Activated CD4-positive, alpha-beta T cell treated with anti-CD3 and anti-CD28 coated beads, Interleukin-2, amount 10 ng/mL, durations not matched to agents 7 days and 5 days (primary cell): ENCODE results near the gene CD38. TPM values are rescaled to one million over a fixed set of nuclear protein-coding genes. Genes with fewer than 3 reads are reported as not detected.
"Not testable (repeated sequence)": the region's sequence is repeated elsewhere in the genome, so short reads cannot be mapped to it uniquely, and the experiment has no call there.

ENCODE experiments used
- CTCF ChIA-PET: fragments of 350-600 bp; sonication (Branson Sonifier 250); formaldehyde crosslinking; loops from one replicate; lab custom pipeline; 2021; ENCODE audit warnings: antibody characterized with exemption; lab: Charles Lee
- POLR2A ChIA-PET: fragments of 350-600 bp; sonication (Branson Sonifier 250); formaldehyde crosslinking; loops from one replicate; lab custom pipeline; 2021; ENCODE audit warnings: antibody characterized with exemption; lab: Charles Lee
- DNase-seq: peaks from one replicate; pipeline ENCODE4 v3.0.0-alpha.2; 2020
- H3K27ac Mint-ChIP-seq: one replicate; pipeline ENCODE4 v1.8.0; 2021; ENCODE audit warnings: mild to moderate bottlenecking, moderate library complexity, mixed read lengths
- H3K27me3 Mint-ChIP-seq: one replicate; pipeline ENCODE4 v1.8.0; 2021; ENCODE audit warnings: mixed read lengths
- H3K36me3 Mint-ChIP-seq: one replicate; pipeline ENCODE4 v1.8.0; 2021; ENCODE audit warnings: low read depth, mixed read lengths
- H3K4me1 Mint-ChIP-seq: one replicate; pipeline ENCODE4 v1.8.0; 2021; ENCODE audit warnings: mixed read lengths
- H3K4me3 Mint-ChIP-seq: one replicate; pipeline ENCODE4 v1.8.0; 2021; ENCODE audit warnings: mild to moderate bottlenecking, moderate library complexity, mixed read lengths
- H3K9me3 Mint-ChIP-seq: one replicate; pipeline ENCODE4 v1.8.0; 2021; ENCODE audit warnings: mixed read lengths
- total RNA-seq, 2 experiments: library from RNA; stranded (reverse); gene quantifications; one replicate each; pipeline ENCODE4 v1.2.3, GENCODE V29; 2021

Gene CD38
- total RNA-seq, result 10 to 100 TPM; 87.4 to 95.3 TPM

DNA sequence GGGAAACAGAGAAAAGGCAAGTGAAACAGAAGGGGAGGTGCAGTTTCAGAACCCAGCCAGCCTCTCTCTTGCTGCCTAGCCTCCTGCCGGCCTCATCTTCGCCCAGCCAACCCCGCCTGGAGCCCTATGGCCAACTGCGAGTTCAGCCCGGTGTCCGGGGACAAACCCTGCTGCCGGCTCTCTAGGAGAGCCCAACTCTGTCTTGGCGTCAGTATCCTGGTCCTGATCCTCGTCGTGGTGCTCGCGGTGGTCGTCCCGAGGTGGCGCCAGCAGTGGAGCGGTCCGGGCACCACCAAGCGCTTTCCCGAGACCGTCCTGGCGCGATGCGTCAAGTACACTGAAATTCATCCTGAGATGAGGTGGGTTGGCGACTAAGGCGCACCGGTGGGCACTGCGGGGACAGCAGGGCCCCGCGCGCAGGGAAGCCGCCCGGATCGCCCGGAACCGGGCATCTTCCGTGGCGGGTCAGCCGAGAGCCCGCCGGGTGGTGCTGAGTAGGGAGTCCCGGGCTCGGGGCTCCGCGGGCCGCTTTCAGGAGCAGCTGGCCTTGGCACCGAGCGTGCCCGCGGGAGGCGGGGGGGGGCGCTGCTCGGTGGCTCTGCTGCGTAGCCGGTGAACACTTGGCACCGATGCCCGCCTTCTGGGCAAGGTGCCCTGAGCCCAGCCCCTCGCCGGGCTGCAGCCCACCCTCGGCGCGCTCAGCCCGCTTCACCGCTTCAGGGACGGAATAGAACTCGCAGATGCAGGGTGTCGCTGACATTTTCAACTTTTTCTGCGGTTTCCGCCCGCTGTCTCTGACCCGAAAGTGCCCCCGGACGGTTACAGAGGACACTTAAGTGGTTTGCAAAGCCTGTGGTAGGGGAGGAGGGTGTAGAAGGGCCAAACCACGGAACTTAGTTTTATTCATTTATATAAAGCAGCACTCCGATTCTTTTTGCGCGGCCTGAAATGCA, at the start of gene CD38:
CD38 (plus strand) TSS at position 40 of the 953 bp plus-strand sequence; CDS start at position 127, 87 bp downstream.
- H3K27ac Mint-ChIP-seq, result peak within 1 kb of the TSS; percentile 91
- peak; percentile 75 for DNase-seq
- H3K27me3 Mint-ChIP-seq, result peaks cover 16% of the 10 kb centered on the region
- H3K36me3 Mint-ChIP-seq, result peaks cover 64% of the 10 kb centered on the region
- peak within 1 kb of the TSS; percentile 85 for H3K4me3 Mint-ChIP-seq
- CTCF ChIA-PET, result interaction anchor here (1.0 to 2.0 kb wide), 4 partner anchors 18 to 46 kb away, joined by 3 to 5 read pairs (median 4); no protein-coding TSS in a partner anchor
- POLR2A ChIA-PET, result interaction anchor here (1.1 kb wide), 1 partner anchor 7 kb away, joined by 4 read pairs; no protein-coding TSS in a partner anchor
- peaks cover 6% of the 10 kb centered on the region for H3K9me3 Mint-ChIP-seq
- peaks cover 78% of the 10 kb centered on the region for H3K4me1 Mint-ChIP-seq

DNA sequence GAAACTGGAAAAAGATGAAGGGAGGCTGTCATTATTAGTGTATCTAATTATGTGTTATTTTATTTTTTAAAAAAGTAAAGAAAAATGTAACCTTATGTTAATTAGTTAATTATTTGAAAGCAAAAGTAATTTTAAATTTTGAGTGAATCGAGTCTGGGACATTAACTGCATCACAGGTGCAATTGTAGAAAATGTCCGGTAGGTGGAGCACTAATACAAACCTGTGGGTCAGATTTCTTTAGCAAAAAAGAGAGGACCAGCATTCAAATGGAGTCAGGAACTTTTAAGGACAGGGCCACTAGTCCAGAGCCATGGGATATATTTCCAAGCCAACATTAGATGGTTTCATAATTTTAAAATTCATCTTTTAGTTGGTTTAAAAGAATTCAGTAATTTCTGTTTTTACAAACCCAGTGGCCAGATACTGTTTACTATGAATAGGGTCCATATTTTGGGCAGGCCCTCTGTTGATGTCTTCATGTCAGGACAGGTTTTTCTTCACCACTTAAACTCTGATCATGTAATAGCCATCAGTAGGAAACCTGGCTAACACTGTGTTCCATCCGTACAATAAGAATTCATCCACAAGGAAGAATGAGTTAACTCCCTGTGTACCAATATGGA, 48.1 kb upstream of the CD38 start:
- CTCF ChIA-PET, result interaction anchor here (0.9 to 1.4 kb wide), 2 partner anchors 19 to 226 kb away, joined by 3 to 4 read pairs; no protein-coding TSS in a partner anchor
- peak; percentile 52 for DNase-seq
- POLR2A ChIA-PET, result no interaction called here

DNA sequence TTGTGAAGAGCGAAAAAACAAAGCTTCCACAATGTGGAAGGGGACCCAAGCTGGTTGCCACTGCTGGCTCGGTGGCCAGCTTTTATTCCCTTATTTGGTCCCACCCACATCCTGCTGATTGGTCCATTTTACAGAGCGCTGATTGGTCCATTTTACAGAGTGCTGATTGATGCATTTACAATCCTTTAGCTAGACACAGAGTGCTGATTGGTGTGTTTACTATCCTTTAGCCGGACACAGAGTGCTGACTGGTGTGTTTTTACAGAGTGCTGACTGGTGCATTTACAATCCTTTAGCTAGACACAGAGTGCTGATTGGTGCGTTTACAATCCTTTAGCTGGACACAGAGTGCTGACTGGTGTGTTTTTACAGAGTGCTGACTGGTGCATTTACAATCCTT, 45.1 kb upstream of the CD38 start:
- ChIA-PET POLR2A (interaction anchor here (0.6 kb wide), 1 partner anchor 53 kb away, joined by 4 read pairs; no protein-coding TSS in a partner anchor), CTCF (interaction anchor here (1.2 to 2.5 kb wide), 5 partner anchors 10 to 49 kb away, joined by 3 to 11 read pairs (median 4); partner anchors contain the start of gene CD38)
- not testable (repeated sequence) for H3K27ac Mint-ChIP-seq, H3K27me3 Mint-ChIP-seq, H3K4me3 Mint-ChIP-seq, DNase-seq
- Mint-ChIP-seq H3K36me3 (peaks cover 14% of the 10 kb centered on the region), H3K9me3 (peaks cover 18% of the 10 kb centered on the region), H3K4me1 (peaks cover 35% of the 10 kb centered on the region)

More for the DNA sequence above, 48.1 kb upstream of the CD38 start:
- peaks cover 10% of the 10 kb centered on the region for H3K36me3 Mint-ChIP-seq
- H3K27me3 Mint-ChIP-seq, result no peaks in the 10 kb centered on the region
- no peak overlapping the region for H3K27ac Mint-ChIP-seq
- H3K4me1 Mint-ChIP-seq, result peaks cover 25% of the 10 kb centered on the region
- H3K4me3 Mint-ChIP-seq, result no peak overlapping the region
- H3K9me3 Mint-ChIP-seq, result peaks cover 5% of the 10 kb centered on the region

DNA sequence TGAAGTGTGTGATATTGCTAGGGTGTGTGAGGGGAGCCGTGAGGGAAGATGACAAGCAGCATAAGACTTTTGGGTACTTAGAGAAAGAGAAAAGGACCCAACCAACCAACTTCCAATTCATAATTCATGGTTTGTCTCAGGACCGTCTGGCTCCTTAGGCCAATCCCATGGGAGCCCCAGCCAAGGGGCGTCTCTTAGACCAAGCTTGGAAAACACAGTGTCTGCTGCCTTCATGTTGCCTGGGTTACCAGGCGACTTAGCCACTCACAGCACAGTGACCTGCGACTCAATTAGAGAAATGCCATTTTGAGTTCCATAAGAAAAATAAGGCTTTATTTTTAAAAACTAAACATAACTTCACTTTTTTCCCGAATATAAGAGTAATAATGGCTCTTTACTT, 42.6 kb upstream of the CD38 start:
- POLR2A ChIA-PET, result no interaction called here
- no peak for DNase-seq
- no peak overlapping the region for H3K4me3 Mint-ChIP-seq
- H3K36me3 Mint-ChIP-seq, result peaks cover 18% of the 10 kb centered on the region
- H3K4me1 Mint-ChIP-seq, result peaks cover 34% of the 10 kb centered on the region
- peaks cover 23% of the 10 kb centered on the region for H3K9me3 Mint-ChIP-seq
- CTCF ChIA-PET, result no interaction called here
- no peak overlapping the region for H3K27ac Mint-ChIP-seq
- H3K27me3 Mint-ChIP-seq, result no peaks in the 10 kb centered on the region

DNA sequence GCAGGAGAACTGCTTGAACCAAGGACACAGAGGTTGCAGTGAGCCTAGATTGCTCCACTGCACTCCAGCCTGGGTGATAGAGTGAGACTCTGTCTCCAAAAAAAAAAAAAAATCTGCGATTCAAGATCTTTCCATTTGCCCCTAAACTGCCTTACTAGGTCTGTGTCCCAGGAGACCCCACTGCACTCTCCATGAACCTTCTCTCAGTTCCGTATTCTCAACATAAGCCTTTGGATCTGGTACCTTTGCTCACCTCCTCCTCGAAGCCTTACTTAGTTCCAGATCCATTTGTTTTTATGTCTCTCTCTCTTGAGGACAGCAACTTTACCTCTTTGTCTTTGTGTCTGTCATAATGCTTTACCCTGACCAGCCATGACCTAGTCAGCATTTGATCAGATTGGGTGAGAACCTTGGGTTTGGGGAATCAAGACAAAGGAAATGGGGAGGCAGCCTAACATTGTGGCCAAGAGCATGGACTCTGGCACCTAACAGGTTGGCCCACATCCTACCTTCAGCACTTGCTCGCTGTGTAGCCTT, 41.5 kb upstream of the CD38 start:
- DNase-seq, result no peak
- no peak overlapping the region for H3K4me3 Mint-ChIP-seq
- H3K36me3 Mint-ChIP-seq, result peaks cover 21% of the 10 kb centered on the region
- H3K27me3 Mint-ChIP-seq, result no peaks in the 10 kb centered on the region
- ChIA-PET POLR2A (no interaction called here), CTCF (interaction anchor here (1.1 to 5.0 kb wide), 5 partner anchors 13 to 220 kb away, joined by 3 to 24 read pairs (median 7); no protein-coding TSS in a partner anchor)
- peak overlapping the region; percentile 55 for H3K27ac Mint-ChIP-seq
- H3K9me3 Mint-ChIP-seq, result peaks cover 29% of the 10 kb centered on the region
- peaks cover 27% of the 10 kb centered on the region for H3K4me1 Mint-ChIP-seq

DNA sequence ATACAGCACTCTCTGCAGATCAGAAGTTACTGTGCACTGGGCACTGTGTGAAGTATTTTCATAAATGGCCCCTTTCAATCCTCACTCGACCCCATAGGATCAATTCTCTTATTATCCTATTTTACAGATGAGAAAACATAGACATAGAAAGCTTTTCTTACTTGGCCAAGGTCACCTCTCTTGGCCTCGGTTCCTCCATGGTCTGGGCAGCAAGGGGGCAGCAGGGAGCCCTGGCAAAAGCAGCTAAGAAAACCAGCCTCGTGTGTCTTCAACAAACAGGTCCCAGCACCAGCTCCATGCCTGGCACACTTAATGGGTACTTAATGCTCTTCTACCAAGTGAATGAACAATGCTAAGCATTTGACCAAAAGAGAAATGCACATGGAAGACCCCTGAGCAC, 40.9 kb upstream of the CD38 start:
- peaks cover 27% of the 10 kb centered on the region for H3K4me1 Mint-ChIP-seq
- POLR2A ChIA-PET, result no interaction called here
- H3K27me3 Mint-ChIP-seq, result no peaks in the 10 kb centered on the region
- H3K27ac Mint-ChIP-seq, result no peak overlapping the region
- H3K9me3 Mint-ChIP-seq, result peaks cover 33% of the 10 kb centered on the region
- CTCF ChIA-PET, result interaction anchor here (1.1 to 5.0 kb wide), 6 partner anchors 12 to 219 kb away, joined by 3 to 24 read pairs (median 6); no protein-coding TSS in a partner anchor
- H3K36me3 Mint-ChIP-seq, result peaks cover 27% of the 10 kb centered on the region
- no peak for DNase-seq
- no peak overlapping the region for H3K4me3 Mint-ChIP-seq

DNA sequence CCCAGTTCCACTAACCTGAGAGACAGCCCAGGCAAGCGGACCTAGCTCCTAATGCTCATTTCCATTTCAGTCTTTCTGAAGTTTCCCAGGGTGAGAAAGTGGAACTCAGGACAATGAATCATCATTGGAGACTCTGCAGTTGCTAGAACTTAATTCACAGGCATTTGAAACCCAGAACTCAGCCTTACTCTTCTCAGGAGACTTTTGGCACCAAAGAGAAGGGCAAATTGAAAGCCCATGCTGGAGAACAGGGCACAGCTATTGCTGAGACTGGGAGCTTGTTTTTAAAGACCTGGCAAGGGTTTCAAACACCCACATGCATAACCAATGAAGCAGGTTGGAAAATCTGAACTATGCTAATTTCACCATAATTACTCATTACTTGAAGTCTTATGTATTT, 39.3 kb upstream of the CD38 start:
- Mint-ChIP-seq H3K4me1 (peaks cover 28% of the 10 kb centered on the region), H3K27me3 (no peaks in the 10 kb centered on the region), H3K27ac (no peak overlapping the region), H3K36me3 (peaks cover 28% of the 10 kb centered on the region), H3K4me3 (no peak overlapping the region), H3K9me3 (peaks cover 43% of the 10 kb centered on the region)
- ChIA-PET CTCF (interaction anchor here (1.2 to 5.0 kb wide), 5 partner anchors 11 to 217 kb away, joined by 3 to 24 read pairs (median 7); no protein-coding TSS in a partner anchor), POLR2A (no interaction called here)
- DNase-seq, result no peak

DNA sequence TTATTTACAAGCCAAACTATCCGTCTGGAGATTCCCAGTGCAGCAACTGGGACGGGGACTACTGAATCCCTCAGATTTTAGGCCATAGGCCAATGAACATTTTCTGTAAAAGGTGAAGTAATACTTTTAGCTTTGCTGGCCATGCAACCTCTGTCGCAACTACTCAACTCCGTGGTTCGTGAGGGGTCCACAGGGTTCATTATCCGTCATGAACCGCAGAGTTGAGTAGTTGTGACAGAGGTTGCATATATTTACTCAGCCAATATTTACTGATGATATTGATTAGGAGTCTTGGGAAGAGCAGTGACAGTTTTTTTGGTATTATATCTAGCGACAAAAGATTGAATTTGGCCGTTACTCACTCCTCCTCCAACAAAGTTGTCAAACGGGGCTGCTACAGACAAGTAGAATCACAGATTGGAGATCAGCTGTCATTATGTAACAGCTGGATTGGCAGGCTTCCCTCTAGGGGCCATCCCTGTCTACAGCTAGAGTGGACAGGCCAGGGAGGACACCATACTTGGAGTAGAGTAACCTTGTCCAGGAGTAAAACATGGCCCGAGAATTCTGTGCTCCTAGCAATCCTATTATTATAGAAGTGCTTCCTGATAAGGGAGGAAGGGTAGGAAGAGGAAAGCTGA, 37.2 kb upstream of the CD38 start:
- no peak overlapping the region for H3K4me3 Mint-ChIP-seq
- H3K9me3 Mint-ChIP-seq, result peaks cover 51% of the 10 kb centered on the region
- H3K27ac Mint-ChIP-seq, result no peak overlapping the region
- peaks cover 21% of the 10 kb centered on the region for H3K4me1 Mint-ChIP-seq
- no peak for DNase-seq
- no peaks in the 10 kb centered on the region for H3K27me3 Mint-ChIP-seq
- H3K36me3 Mint-ChIP-seq, result peaks cover 29% of the 10 kb centered on the region
- CTCF ChIA-PET, result interaction anchor here (0.6 to 5.0 kb wide), 8 partner anchors 9 to 1731 kb away, joined by 3 to 24 read pairs (median 4); partner anchors contain the start of gene CD38
- POLR2A ChIA-PET, result no interaction called here

DNA sequence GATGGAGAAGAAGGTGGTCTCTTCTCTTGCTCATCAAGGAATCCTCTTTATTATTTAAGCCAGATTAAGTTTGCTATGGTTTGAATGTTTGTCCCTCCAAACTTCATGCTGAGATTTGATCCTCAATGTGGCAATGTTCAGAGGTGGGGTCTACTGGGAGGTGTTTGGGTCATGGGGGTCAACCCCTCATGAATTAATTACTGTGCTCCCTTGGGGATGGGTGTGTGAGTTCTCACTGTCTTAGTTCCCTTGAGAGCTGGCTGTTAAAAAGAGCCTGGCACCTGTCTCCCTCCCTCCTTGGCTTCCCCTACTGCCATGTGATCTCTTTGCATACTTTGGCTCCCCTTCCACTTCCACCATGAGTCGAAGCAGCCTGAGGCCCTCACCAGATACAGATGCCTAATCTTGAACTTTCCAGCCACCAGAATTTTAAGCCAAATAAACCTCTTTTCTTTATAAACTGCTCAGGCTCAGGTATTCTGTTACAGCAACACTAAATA, 36.0 kb upstream of the CD38 start:
- ChIA-PET POLR2A (no interaction called here), CTCF (interaction anchor here (0.6 to 1.5 kb wide), 3 partner anchors 15 to 107 kb away, joined by 3 to 4 read pairs (median 3); no protein-coding TSS in a partner anchor)
- Mint-ChIP-seq H3K36me3 (peaks cover 30% of the 10 kb centered on the region), H3K27me3 (no peaks in the 10 kb centered on the region), H3K4me3 (no peak overlapping the region), H3K4me1 (peaks cover 26% of the 10 kb centered on the region), H3K9me3 (peaks cover 55% of the 10 kb centered on the region), H3K27ac (no peak overlapping the region)
- DNase-seq, result no peak

DNA sequence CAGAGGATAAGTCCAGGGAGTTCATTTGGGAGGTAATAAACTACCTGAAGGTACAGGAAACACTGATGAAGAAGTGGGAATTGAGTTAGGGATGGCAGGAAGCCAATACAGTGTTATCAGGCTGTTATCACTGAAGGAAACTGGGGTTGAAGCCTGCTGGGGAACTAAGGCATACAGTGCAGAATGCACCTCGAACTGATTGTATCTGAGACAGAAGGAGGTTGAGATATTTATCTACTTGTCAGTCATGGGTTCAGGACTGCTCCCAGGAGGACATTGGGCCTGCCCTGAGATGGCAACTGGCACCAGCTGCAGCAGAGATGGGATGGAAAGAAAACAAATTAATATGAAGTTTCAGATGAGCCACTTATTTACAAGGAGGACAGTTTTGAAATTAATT, 35.5 kb upstream of the CD38 start:
- ChIA-PET POLR2A (no interaction called here), CTCF (interaction anchor here (0.9 to 1.6 kb wide), 3 partner anchors 10 to 43 kb away, joined by 3 to 11 read pairs (median 4); no protein-coding TSS in a partner anchor)
- H3K4me1 Mint-ChIP-seq, result peaks cover 21% of the 10 kb centered on the region
- H3K36me3 Mint-ChIP-seq, result peaks cover 30% of the 10 kb centered on the region
- H3K9me3 Mint-ChIP-seq, result peaks cover 53% of the 10 kb centered on the region
- H3K27me3 Mint-ChIP-seq, result no peaks in the 10 kb centered on the region
- H3K4me3 Mint-ChIP-seq, result no peak overlapping the region
- H3K27ac Mint-ChIP-seq, result no peak overlapping the region
- no peak for DNase-seq

DNA sequence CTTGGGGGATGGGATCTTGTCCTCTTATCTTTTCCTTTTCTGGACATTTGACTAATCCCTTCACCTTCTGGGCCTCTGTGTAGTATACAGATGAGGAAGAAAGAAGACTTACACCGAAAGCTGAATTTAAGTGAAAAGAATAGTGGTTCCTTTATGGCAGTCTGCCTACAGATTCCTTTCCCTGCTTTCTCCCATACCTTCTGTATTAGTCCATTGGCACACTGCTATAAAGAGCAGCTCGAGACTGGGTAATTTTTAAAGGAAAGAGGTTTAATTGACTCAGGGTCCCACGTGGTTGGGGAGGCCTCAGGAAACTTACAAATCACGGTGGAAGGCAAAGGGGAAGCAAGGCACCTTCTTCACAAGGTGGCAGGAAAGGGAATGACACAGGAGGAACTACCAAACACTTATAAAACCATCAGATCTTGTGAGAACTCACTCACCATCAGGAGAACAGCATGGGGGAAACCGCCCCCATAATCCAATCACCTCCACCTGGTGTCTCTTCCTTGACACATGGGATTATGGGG, 34.0 kb upstream of the CD38 start:
- no peak overlapping the region for H3K4me3 Mint-ChIP-seq
- CTCF ChIA-PET, result interaction anchor here (1.1 to 1.6 kb wide), 4 partner anchors 9 to 25 kb away, joined by 3 to 11 read pairs (median 4); no protein-coding TSS in a partner anchor
- no peak for DNase-seq
- no peak overlapping the region for H3K27ac Mint-ChIP-seq
- POLR2A ChIA-PET, result no interaction called here
- peaks cover 14% of the 10 kb centered on the region for H3K4me1 Mint-ChIP-seq
- H3K27me3 Mint-ChIP-seq, result no peaks in the 10 kb centered on the region
- peaks cover 52% of the 10 kb centered on the region for H3K9me3 Mint-ChIP-seq
- H3K36me3 Mint-ChIP-seq, result peaks cover 33% of the 10 kb centered on the region
